Stimulated activated CD8-positive, alpha-beta memory T cell treated with anti-CD3 and anti-CD28 coated beads, Interleukin-7, amount 100 ng/mL, for 4 hours (primary cell): ENCODE measurements around the gene MPP4.
A peak's percentile ranks its signal among the peaks of the same experiment; 100 is the strongest.
"Not testable (repeated sequence)": the region's sequence is repeated elsewhere in the genome, so short reads cannot be mapped to it uniquely, and the experiment has no call there.

Experiments used
- DNase-seq, 2 donors: peaks; one replicate each; pipeline ENCODE4 v3.0.0-alpha.2; 2020; ENCODE audit warnings: low read depth in 2 of 2

MPP4 gene

DNA sequence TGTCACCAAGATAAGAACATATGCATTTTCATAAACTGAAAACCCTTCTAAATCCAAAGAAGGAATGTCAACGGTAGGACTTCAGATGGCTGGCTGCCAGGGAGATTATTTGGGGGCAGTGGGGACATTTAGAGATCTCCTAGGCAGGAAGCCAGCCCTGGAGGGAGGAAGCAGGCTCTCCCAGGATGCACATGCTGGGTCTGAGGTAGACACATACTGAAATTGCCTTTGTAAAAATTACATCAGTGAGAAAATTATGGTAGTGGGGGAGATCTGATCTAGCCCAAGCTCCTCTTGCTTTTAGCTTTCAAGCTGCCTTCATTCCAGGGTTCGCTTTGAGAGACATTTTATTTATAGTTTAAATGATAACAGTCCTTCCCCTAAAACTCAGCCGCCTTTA is 24.1 kb downstream of the MPP4 start:
- DNase-seq = no peak

DNA sequence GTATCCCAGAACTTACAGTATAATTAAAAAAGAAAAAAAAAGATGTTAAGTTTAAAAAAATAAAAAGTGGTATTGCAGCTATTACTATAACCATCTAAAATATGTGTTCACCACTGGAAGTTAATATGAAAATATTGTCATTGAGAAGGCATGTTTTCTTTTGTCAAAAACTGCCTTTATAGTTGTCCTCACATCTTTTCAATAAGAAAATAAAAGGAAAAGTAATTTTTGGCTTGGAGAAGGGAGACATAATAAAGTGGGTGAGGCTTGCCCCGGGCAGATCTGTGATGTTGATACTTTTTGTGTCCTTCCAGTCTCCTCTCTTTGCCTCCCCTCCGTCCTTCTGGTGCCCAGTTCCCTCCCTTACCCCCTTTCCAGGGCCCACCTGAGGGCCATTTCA is 24.9 kb downstream of the MPP4 start:
- DNase-seq = no peak

GRCh38 chr2:201671205-201671604 is 27.2 kb downstream of the MPP4 start:
- DNase-seq = not testable (repeated sequence)

- DNase-seq = no peak
These were observed 28.6 kb downstream of the MPP4 start for GRCh38 chr2:201669865-201670264.

GRCh38 chr2:201668402-201668910 is 30.0 kb downstream of the MPP4 start:
- no peak for DNase-seq

DNA sequence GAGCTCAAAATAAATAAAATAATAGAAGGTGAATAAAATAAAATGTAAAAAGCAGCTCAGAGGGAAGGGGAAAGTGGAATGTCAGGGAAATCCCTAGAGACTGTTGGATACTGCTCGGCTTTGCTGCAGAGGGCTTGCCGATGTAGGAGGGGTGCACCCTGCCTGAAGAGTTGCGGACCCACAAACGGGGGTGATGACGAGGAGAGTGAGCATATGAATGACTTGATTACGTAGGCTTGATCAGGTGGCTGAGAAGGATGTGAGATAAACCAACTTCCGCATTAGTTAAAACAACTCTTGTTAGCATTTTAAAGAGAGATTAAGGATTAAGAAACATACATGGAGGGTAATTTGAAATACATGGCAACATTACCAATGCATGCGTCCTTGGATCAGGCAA is 34.1 kb downstream of the MPP4 start:
- DNase-seq = no peak

GRCh38 chr2:201661366-201661765 is 37.1 kb downstream of the MPP4 start:
- no peak for DNase-seq

DNA sequence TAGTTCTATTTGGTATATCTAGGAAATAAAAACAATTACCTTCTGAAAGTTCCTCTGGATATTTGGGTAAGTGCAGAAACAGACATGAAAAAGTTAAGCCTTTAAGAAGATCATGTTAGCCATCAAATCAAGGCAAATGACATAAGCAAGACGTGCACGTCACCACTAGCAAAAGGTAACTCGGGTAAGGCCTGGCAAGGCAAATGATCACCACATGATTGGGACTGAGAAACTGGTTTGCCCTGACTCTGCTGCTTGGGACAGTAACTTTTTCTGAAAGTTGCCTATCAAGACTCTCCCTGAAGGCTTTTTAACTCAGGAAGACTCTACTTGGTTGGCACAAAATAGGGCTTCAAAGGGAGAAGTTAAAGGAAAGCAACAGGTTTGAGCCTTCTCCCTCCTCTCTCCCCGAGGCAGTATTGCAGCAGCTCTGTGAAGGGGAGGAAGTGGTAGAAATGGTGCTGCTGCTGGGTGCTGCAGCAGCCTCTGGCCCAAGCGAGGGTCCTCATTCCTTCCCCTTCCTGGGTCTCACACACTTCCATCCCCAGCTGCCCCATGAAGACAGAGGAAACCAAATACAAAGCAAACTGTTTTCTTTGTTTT is 38.0 kb downstream of the MPP4 start:
- DNase-seq = no peak

DNA sequence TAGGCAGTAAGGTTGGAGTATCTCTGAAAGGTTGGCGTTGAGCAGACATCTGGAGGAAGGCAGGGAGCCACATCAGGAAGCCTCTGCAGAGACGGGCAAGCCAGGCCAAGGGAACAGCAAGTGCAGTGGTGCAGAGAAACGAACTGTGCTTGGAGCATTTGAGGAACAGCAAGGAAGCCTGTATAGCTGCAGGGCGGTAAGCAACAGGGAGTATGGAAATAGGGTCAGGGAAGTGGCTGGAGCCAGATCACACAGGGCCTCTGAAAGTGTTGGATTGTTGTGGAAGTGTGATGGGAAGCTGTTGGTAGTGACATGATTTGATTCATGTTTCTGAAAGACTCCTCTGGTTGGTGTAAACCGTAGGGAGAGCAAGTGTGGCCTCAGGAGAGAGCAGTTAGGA is 41.7 kb downstream of the MPP4 start:
- no peak for DNase-seq

DNA sequence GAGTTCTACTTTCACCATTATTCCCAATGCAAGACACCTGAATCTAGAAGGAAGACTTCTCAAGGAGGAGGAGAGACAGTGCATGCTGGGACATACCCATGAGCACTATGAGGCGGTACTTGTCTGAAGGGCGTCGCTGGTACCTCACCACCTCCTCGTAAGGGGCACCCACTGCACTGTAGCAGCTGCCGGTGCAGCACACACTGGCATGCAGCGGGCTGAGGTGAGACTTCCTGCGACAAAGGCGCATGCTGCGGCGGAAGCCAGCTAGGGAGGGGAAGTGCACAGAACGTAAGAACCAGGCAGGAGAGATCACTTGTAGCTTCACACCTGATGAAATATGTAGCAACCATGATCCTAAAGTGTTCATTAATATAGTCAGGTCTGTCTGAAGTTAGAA is 42.3 kb downstream of the MPP4 start:
- peak in 1 of 2 donors; percentile 12 for DNase-seq

GRCh38 chr2:201654616-201655384 is 43.6 kb downstream of the MPP4 start:
- no peak for DNase-seq

DNA sequence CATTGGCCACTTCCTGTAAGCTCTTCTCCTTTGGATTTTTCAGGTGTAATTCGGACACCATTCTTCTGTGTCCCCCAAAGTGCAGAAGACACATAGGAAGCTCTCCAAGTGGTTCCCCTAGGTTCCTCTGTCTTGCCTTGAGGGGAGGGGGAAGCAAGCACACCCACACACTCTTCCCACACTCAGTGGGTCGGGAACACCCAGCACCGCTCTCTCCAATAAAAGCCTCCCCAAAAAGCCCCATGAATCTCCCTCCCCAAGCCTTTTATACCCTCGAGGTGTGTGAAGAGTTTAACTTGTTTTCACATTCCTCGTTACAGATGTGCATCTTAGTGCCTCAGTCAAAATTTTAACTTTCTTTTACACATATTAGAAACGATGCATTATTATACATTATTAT is 45.2 kb downstream of the MPP4 start:
- no peak for DNase-seq

- DNase-seq = no peak
These were observed 49.0 kb downstream of the MPP4 start for GRCh38 chr2:201649442-201649841.

DNA sequence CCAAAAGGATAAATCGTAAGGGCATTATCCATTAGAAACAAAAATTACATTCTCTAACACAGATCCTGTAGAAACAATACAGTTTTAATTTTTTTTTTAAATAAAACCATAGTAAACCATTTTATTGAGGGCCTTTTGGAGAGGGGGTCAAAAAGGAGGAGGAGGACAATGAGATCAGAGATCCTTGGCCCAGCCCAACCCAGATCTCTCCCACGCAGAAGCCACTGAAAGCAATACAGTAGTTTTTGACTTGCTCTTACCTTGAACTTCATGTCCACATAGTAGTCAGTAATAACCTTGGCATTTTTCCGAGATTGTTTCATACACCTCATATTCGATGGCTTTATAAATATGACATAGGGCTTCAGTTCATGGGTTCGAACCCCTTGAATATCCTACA is 51.0 kb downstream of the MPP4 start:
- DNase-seq = no peak

GRCh38 chr2:201644001-201644400 is 54.4 kb downstream of the MPP4 start:
- DNase-seq = no peak

- peak; percentile 8 to 50 for DNase-seq
These were observed 55.1 kb downstream of the MPP4 start, which contains the start of gene TMEM237 for GRCh38 chr2:201643216-201643890. TMEM237 (minus strand) TSS chr2:201643503; CDS start chr2:201643400, 103 bp downstream.

DNA sequence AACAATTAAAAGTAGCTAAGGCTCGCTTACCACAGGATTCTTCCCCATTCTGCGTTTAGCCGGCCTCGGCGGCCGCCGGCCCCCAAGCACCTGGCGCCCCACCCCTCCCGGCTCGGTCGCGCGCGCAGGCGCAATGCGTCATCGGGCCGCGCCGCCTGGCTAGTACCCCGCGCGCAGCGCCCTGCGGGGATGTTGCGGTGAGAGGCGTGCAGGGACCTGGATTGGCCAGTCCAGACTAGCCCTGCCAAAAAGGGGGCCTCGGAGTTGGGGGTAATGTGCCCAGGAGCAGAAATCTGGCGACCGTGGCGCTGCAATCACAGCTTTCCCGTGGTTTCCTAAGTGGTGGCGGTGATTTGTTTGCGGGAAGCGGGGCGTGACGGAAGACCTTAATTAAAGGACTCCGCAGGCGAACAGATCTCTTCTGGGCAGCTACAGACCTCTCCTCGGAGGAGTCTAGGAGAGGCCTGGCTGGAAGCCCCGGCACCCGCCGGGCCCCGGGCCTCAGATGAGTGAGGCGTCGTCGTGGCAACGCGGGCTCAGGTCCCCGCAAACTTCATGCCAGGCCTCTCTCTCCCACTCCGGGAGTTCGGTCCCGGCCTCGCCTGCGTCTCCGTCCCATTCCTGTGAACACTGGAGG is 55.7 kb downstream of the MPP4 start:
- DNase-seq = peak; percentile 52 to 77

DNA sequence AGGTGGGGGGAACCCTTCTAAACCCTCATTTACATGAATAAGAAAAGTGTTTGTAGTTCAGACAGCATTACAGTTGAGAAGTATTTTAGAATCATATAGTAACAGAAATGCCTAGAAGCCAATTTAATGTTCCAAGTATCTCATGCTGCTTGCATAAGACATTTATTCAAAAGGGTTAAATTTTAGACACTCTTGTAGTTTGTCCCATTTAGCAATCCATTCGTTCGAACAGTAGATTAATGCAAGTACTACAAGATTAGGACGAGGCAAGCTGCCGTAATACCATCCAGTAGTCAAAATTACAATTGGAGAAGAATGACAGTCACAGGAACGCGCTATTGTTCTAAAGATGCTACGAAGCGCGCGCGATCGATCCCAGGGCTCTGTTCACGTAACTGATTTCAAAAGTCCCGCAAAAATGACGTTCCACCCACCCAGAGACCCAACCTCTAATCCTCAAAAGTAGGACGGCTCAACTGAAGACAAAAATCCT is 56.3 kb downstream of the MPP4 start:
- no peak for DNase-seq

GRCh38 chr2:201639205-201639604 is 59.2 kb downstream of the MPP4 start:
- no peak for DNase-seq

GRCh38 chr2:201638326-201638725 is 60.1 kb downstream of the MPP4 start:
- DNase-seq = no peak

- no peak for DNase-seq
These were observed 64.7 kb downstream of the MPP4 start for GRCh38 chr2:201633661-201634249.

DNA sequence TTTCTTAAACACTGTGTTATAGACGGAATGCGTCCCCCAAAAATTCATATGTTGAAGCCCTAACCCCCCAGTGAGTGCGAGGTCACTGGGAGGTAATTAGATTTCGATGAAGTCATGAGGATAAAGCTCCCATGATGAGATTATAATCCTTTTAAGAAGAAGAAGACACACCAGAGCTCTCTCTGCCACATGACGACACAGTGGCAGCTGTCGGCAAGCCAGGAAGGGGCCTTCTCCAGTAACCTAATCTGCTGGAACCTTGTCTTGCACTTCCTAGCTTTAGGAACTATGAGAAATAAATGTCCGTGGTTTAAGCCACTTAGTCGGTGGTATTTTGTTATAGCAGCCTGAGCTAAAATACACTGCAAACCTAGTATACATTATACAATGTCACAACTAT is 67.4 kb downstream of the MPP4 start:
- no peak for DNase-seq
